ENCODE measurements around the gene AMDHD1. TPM values are rescaled to one million over a fixed set of nuclear protein-coding genes. Genes with fewer than 3 reads are reported as not detected.
A peak's percentile ranks its signal among the peaks of the same experiment; 100 is the strongest.

AMDHD1 gene
- polyA plus RNA-seq, 3 donors = 0.43 to 1.9 (median 1.0) TPM

- H3K36me3 Mint-ChIP-seq = peaks cover 88 to 95% of the 10 kb centered on the region in 2 donors
Observed at GRCh38 chr12:96007729-96008128, 64.6 kb downstream of the AMDHD1 start.

DNA sequence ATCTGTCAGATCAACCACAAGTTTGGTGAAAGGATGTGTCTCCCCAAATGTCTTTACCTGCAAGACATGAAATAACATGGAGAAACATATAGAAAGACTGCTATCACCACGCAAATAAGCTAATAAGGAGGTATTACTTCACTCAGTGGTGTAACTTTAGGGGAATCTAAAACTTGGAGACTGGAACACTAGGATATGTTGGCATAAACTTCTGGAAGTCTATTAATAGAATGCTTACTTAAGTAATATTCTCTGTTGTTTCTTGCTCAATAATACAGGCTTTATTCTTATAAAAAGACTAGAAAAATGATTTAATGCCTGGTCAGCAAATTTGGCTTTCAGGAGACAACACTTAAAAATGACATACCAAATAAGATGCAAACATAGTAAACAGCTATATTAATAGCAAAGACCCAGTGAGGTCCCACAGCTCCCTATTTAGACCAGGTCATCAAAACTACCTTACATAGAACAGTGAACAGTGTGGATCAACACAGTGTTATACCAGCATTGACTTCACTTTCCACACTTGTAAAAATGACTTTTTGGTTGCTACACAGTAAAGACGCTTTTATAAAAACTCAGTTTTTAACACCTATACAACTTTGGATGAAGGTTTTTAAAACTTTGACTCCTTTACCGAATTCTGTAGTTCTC is 71.9 kb downstream of the AMDHD1 start:
- Histone ChIP-seq H4K20me1 (ENCODE audit: insufficient read depth, low read length) (peaks cover 42% of the 10 kb centered on the region), H3K27me3 (ENCODE audit: control insufficient read depth in 2 of 2, insufficient read depth in 2 of 2, low read length in 2 of 2) (no peaks in the 10 kb centered on the region), H3K79me2 (ENCODE audit: insufficient read depth, low read length) (peaks cover 25% of the 10 kb centered on the region), H3K27ac (ENCODE audit: low read depth in 1 of 2, low read length in 2 of 2) (peak overlapping the region in 1 of 2 donors; percentile 4), H3K4me2 (replicated peaks; ENCODE audit: extremely low read depth, low read length, poor library complexity, severe bottlenecking) (no peak overlapping the region), H3K4me3 (replicated peaks in 1 of 3; ENCODE audit: low read depth in 2 of 3, low read length in 3 of 3) (no peak overlapping the region), H3K9ac (ENCODE audit: insufficient read depth, low read length, poor library complexity, severe bottlenecking) (no peak overlapping the region), H2AFZ (ENCODE audit: insufficient read depth, low read depth, low read length, poor library complexity, severe bottlenecking) (no peak overlapping the region), H3K4me1 (ENCODE audit: control insufficient read depth in 1 of 2, insufficient read depth in 2 of 2, low read length in 2 of 2) (peaks cover 4 to 5% of the 10 kb centered on the region in 2 donors), H3K36me3 (replicated peaks in 1 of 2; ENCODE audit: control insufficient read depth in 1 of 2, insufficient read depth in 2 of 2, low read length in 2 of 2) (peaks cover 87 to 93% of the 10 kb centered on the region in 2 donors), H3K9me3 (replicated peaks in 1 of 2; ENCODE audit: control insufficient read depth in 1 of 2, insufficient read depth in 1 of 2, low read length in 2 of 2) (no peaks in the 10 kb centered on the region)
- no peak for DNase-seq
- intact Hi-C loops (cut with micrococcal nuclease) = no loop called here
- Mint-ChIP-seq H3K27me3 (ENCODE audit: low read depth in 3 of 3) (peaks cover 0 to 3% (median 2%) of the 10 kb centered on the region in 3 donors), H3K9me3 (no peaks in the 10 kb centered on the region), H3K36me3 (peaks cover 83 to 94% of the 10 kb centered on the region in 2 donors), H3K27ac (peak overlapping the region in 1 of 7 donors; percentile 18), H3K4me3 (no peak overlapping the region), H3K4me1 (peaks cover 11% of the 10 kb centered on the region)
- TF ChIP-seq CTCF (IDR thresholded peaks at IDR 0.05) = no peak
- WGBS (ENCODE audit: insufficient coverage) = 100% methylated on average over 1 of the region's 3 CpGs

More at GRCh38 chr12:96007729-96008128, 64.6 kb downstream of the AMDHD1 start:
- Mint-ChIP-seq H3K4me1 (peaks cover 4% of the 10 kb centered on the region), H3K27ac (no peak overlapping the region), H3K9me3 (no peaks in the 10 kb centered on the region), H3K4me3 (no peak overlapping the region), H3K27me3 (ENCODE audit: low read depth in 3 of 3) (peaks cover 0 to 3% (median 0%) of the 10 kb centered on the region in 3 donors)
- Histone ChIP-seq H3K36me3 (replicated peaks in 1 of 2; ENCODE audit: control insufficient read depth in 1 of 2, insufficient read depth in 2 of 2, low read length in 2 of 2) (peaks cover 99 to 100% of the 10 kb centered on the region in 2 donors), H3K4me3 (replicated peaks in 1 of 3; ENCODE audit: low read depth in 2 of 3, low read length in 3 of 3) (no peak overlapping the region), H3K79me2 (ENCODE audit: insufficient read depth, low read length) (peaks cover 5% of the 10 kb centered on the region), H4K20me1 (ENCODE audit: insufficient read depth, low read length) (peaks cover 54% of the 10 kb centered on the region), H3K9me3 (replicated peaks in 1 of 2; ENCODE audit: control insufficient read depth in 1 of 2, insufficient read depth in 1 of 2, low read length in 2 of 2) (no peaks in the 10 kb centered on the region), H3K27me3 (ENCODE audit: control insufficient read depth in 2 of 2, insufficient read depth in 2 of 2, low read length in 2 of 2) (no peaks in the 10 kb centered on the region), H2AFZ (ENCODE audit: insufficient read depth, low read depth, low read length, poor library complexity, severe bottlenecking) (no peak overlapping the region), H3K9ac (ENCODE audit: insufficient read depth, low read length, poor library complexity, severe bottlenecking) (no peak overlapping the region), H3K4me2 (replicated peaks; ENCODE audit: extremely low read depth, low read length, poor library complexity, severe bottlenecking) (no peak overlapping the region), H3K4me1 (ENCODE audit: control insufficient read depth in 1 of 2, insufficient read depth in 2 of 2, low read length in 2 of 2) (no peaks in the 10 kb centered on the region), H3K27ac (ENCODE audit: low read depth in 1 of 2, low read length in 2 of 2) (peak overlapping the region in 1 of 2 donors; percentile 8)
- no peak for DNase-seq
- intact Hi-C loops (cut with micrococcal nuclease) = no loop called here
- TF ChIP-seq CTCF (IDR thresholded peaks at IDR 0.05) = no peak
- WGBS (ENCODE audit: insufficient coverage) = no CpG with 5 or more reads among the region's 1 CpG
